ENCODE results near the gene USP31. TPM values are rescaled to one million over a fixed set of nuclear protein-coding genes. Genes with fewer than 3 reads are reported as not detected.

The USP31 gene
- total RNA-seq, 2 donors from 2014 or later = 13.0 to 18.9 TPM

- intact Hi-C loops (cut with DNase I) = no loop called here
These were observed 77.1 kb downstream of the USP31 start for GRCh38 chr16:23072084-23072599.

GRCh38 chr16:23071196-23072083 is 77.8 kb downstream of the USP31 start:
- intact Hi-C loops (cut with DNase I) = no loop called here
- no peak for DNase-seq (ENCODE audit: low spot score)

More at GRCh38 chr16:23072084-23072599, 77.1 kb downstream of the USP31 start:
- DNase-seq (ENCODE audit: low spot score) = peak; percentile 91

DNA sequence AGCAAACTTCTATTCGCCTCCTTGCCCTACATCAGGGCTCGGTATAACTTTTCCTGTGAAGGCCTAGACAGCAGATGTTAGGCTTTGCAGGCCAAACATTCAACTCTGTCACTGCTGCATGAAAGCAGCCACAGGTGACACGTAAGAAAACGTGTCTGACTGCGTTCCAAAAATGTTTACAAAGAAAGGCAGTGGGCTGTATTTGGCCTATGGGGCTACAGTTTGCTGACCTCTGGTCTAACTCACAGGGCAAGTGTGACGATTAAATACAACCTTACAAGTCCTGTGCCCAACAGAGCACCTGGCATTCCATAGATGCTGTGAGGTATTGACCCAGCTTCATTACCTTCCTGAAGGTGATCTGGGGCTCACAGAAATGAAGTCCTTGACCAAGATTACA is 79.4 kb downstream of the USP31 start:
- no peak for DNase-seq (ENCODE audit: low spot score)
- intact Hi-C loops (cut with DNase I) = no loop called here

- no peak for DNase-seq (ENCODE audit: low spot score)
These were observed 81.0 kb downstream of the USP31 start for GRCh38 chr16:23068079-23068736.

GRCh38 chr16:23066676-23067075 is 82.6 kb downstream of the USP31 start:
- intact Hi-C loops (cut with DNase I) = no loop called here
- no peak for DNase-seq (ENCODE audit: low spot score)

More at GRCh38 chr16:23068079-23068736, 81.0 kb downstream of the USP31 start:
- intact Hi-C loops (cut with DNase I) = no loop called here

DNA sequence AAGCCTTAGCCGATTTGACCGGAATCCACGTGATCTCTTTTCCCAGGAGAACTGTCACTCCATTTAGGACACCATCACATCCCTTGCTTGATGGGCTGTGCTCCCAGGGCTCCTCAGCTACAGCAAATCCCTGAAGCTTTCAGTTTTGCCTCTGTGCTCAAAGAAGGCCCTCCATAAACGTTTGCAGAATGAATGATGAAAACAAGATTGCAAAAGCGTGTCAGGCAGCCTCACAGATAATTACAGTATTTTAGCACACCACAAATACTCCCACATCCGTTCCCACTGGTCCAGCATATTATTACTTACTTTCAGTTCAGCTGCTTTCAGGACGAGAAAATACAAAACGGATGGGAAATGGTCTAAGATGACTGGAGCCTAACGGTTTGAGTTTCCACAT is 84.6 kb downstream of the USP31 start:
- no peak for DNase-seq (ENCODE audit: low spot score)
- intact Hi-C loops (cut with DNase I) = no loop called here

- intact Hi-C loops (cut with DNase I) = no loop called here
These were observed 86.7 kb downstream of the USP31 start for GRCh38 chr16:23062524-23062923.

DNA sequence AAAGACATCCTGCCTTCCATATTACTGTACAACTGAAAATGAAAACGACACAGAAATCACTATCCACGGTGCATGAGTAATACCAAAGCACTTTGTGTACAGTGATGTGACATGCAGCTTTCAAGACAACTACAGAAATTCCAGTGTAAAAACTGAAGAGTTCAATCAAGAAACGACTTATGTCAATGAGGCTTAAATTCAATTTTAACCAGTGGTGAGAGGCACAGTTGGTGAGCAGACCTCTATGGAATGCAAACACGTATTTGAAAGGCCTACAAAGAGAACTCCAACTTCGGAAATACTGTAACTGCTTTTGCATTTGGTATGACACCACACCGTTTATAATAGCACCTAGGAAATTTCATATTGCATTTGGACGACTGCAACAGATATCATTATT is 87.6 kb downstream of the USP31 start:
- intact Hi-C loops (cut with DNase I) = no loop called here
- DNase-seq (ENCODE audit: low spot score) = no peak

More at GRCh38 chr16:23062524-23062923, 86.7 kb downstream of the USP31 start:
- no peak for DNase-seq (ENCODE audit: low spot score)

- no peak for DNase-seq (ENCODE audit: low spot score)
- intact Hi-C loops (cut with DNase I) = no loop called here
These were observed 88.6 kb downstream of the USP31 start for GRCh38 chr16:23060458-23061320.

DNA sequence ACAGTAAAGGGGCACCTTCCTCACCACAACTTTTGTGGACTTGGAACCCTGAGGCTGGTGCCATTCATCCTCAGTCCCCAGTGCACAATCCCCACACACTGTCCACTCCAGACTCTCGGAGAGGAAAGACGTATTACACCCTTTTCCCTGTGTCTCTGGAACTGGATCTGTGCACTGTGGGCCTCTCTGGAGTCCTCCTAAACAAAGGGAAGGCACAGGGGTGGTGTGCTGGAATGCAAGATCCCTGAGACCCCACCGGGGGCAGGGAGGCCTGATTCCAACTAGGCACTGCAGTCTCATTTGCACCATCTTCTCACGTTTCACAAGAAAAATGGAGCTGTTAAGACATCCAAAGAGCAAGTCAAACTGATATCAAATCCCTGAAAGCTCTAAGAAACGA is 89.8 kb downstream of the USP31 start:
- intact Hi-C loops (cut with DNase I) = no loop called here
- DNase-seq (ENCODE audit: low spot score) = no peak

DNA sequence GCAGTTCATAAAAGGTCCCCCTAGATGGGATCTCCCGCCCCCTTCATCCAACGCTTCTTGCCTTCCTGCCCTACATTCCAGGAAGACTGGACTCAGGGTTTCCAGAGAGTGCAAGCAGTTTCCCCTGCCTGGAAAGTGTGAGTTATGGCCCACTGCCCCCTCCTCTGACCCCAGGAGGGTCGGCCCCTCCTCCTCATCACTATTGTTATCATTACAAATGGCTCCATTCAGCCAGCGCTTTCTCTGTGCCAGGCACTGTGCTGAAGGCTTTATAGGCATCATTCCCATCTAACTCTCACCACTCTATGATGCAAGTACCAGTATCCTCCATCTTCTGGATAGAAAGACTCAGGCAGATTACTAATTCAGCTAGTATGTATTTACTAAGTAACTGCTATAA is 90.7 kb downstream of the USP31 start:
- intact Hi-C loops (cut with DNase I) = no loop called here
- no peak for DNase-seq (ENCODE audit: low spot score)

DNA sequence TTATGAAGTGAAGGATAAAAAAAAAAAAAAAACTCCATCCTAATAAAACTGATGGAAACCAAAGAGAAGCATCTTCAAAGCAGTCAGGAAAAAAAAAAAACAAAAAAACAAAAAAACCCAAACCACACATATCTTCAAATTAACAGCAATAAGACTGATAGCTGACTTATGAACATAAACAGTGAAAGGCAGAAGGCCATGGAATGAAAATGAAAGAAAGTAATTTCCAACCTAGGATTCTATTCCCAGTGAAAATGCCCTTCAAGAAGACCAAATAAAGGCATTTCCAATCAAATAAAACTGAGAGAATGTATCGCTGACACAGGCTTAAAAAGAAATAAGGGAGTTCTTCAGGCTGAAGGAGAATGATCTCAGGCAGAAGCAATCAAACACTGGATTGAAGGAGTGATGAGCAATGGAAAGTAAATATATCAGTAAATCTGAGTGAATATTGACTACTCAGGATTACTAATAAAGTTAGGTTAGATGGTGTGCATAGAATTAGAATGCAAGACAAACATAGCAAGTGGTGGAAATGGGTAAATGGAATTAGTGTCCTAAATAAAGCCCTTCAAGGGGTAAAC is 92.1 kb downstream of the USP31 start:
- DNase-seq (ENCODE audit: low spot score) = no peak
- intact Hi-C loops (cut with DNase I) = no loop called here

GRCh38 chr16:23055481-23055880 is 93.8 kb downstream of the USP31 start:
- no peak for DNase-seq (ENCODE audit: low spot score)
- intact Hi-C loops (cut with DNase I) = no loop called here

- no peak for DNase-seq (ENCODE audit: low spot score)
- intact Hi-C loops (cut with DNase I) = no loop called here
These were observed 96.2 kb downstream of the USP31 start for GRCh38 chr16:23052908-23053580.

DNA sequence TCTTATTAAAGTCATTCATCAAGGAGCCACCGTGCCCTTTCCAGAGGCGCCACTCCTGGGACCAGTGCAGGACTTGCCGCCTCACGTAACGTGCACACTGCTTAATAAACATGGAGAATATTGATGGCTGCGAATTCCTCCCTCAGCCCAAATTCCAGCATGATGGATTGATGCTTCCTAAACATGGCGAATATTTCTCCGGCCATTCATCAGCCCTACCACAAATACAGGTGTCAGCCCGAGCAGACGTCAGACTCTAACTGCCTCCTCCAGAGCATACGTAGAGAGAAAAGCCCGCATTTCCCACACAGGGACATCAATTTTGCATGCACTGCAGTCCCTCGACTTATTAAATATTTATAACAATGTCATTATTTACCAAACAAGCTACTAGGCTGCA is 97.0 kb downstream of the USP31 start:
- intact Hi-C loops (cut with DNase I) = no loop called here
- DNase-seq (ENCODE audit: low spot score) = no peak

DNA sequence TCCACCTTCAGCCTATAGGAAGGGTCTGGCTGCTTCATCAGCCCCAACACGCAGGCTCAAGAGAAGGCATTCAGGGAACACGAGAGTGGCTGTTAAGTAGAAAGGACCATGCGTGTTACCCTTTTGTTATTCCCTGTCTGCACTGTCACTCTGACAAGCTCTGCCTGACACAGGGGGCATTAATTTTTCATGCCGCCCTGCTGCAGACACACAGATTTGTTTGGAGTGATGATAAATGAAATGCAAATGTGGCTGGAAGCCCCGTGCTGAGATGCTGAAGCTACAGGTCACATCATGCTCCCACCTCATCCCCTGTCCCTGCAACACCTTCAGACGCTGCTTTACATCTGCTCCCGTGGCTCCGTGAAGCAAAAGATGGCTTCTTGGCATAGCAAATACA is 97.7 kb downstream of the USP31 start:
- intact Hi-C loops (cut with DNase I) = no loop called here
- DNase-seq (ENCODE audit: low spot score) = no peak

DNA sequence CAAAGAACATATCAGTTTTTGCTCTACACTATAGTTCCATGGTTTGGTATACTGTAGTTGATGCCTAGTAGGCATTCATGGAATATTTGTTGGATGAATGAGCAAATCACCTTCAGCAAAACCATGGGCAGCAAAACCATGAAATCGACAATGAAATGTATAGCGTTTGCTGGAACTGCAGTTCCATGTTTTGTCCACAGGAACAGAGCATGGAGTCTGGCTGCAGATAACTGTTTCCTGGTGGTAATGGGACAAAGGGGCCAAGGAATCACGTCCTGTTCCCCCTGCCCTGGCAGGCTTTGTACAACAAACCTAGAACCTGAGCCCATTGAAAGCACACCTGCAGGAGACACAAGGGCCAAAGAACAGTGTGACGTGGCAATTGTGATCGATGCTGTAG is 101.1 kb downstream of the USP31 start:
- no peak for DNase-seq (ENCODE audit: low spot score)
- intact Hi-C loops (cut with DNase I) = no loop called here

- intact Hi-C loops (cut with DNase I) = no loop called here
- DNase-seq (ENCODE audit: low spot score) = no peak
These were observed 104.2 kb downstream of the USP31 start for GRCh38 chr16:23045025-23045424.

DNA sequence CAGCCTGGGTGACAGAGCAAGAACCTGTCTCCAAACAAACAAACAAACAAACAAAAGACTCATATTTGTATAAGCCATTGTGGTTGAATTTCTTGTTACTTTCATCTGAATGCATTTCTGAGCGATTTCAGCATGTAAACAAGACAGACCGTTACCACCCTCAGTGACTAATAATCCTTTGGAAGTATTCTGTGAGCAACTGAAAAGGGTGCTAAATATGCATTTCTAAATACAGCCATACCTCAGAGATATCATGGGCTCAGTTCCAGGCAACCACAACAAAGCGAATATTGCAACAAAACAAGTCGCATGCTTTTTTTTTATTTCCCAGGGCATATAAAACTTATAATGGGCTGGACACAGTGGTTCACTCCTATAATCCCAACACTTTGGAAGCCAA is 109.0 kb downstream of the USP31 start:
- no peak for DNase-seq (ENCODE audit: low spot score)
- intact Hi-C loops (cut with DNase I) = no loop called here
